ENCODE results near the gene JUP.

JUP gene

DNA sequence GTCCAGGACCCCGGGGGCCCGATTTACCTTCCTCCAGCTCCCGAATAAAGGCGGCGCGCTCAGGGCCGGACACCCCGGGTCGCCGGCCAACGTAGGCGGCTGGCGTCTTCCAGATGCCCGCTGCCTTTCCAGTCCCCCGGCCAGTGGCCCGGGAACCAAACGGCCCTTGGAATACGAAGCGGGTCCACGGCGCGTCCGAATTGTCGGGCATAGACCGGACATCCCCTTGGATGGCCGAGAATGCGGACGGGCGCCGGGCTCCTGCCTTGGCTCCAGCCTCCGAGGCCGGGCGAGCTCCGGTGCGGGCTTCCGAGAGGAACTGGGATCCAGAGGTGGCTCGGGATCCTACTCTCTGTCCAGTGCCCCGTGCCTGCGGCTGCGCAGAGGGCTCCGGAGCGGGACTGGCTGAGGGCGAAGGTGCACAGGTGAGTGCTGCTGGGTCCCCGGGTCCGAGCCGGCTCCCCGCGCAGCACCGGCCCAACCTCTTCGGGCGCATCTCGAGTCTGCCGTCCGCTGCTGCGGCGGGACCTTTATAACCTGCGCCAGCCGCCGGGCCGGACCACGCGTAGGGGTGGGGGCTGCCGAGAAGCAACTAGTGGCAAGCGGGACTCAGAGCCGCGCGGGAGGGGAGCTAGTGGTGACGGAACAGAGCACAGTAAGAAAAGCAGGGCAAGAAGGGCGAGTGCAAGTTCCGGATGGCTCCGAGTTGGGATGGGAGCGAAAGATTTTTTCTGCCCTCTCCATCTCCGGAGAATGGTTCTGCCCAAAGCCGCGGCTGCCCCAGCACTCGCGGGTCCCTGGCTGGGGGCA lies 52.2 kb downstream of the JUP start, which contains the start of gene HAP1:
Gene HAP1 (minus strand): TSS at position 505 of the 810 bp plus-strand sequence. CDS start 9 bp downstream, at position 496.
- H3K4me3 ChIP-seq (ENCODE audit: low read depth, low read length) = no peak within 1 kb of the TSS
- TF ChIP-seq CTCF (IDR thresholded peaks at IDR 0.05; ENCODE audit: low read depth, low read length) (no peak), POLR2A (IDR thresholded peaks at IDR 0.05; ENCODE audit: extremely low read depth, insufficient read length) (no peak), MYC (IDR thresholded peaks at IDR 0.05; ENCODE audit: low read depth, low read length) (no peak)
- TF ChIP-seq, protein P1, sequence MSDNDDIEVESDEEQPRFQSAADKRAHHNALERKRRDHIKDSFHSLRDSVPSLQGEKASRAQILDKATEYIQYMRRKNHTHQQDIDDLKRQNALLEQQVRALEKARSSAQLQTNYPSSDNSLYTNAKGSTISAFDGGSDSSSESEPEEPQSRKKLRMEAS (IDR thresholded peaks at IDR 0.05; ENCODE audit: low read depth, low read length) = no peak
- DNase-seq (ENCODE audit: low read depth) = no peak

DNA sequence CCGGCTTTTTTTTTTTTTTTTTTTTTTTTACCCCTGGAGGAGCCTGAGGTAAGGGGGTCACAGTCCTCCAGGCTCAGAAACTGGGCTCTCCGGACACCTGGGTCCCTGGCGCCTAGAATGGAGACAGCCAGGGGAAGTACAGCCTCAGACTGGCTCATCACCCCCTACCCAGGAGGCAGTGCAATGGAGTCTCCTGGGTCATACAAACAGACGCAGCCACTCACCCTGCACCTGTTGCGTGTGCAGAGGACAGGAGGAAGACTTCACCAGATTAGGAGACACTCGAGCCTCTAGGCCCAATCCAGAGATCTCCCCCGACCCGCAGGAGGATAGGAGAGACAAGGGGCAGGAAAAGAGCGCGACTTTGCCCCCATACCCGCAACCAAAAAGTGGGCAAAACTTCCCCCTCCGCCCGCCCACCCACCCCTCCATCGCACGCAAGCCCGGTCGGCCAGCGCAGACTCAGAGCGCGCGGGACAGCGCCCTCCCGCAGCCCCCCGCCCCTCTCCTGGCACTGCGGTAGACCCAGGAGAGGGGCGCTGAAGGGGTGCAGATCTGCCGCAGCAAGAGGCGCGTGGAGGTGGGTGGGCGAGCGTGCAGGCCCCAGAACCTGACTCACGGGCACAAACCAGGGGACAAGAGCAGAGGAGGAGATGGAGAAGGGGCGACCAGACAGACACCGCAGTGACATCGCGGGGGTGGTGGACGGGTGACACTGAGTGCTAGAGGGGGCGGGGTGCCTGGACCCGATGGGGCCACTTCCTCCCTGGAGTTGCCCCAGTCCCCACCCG lies 53.0 kb downstream of the JUP start:
- H3K4me3 ChIP-seq (ENCODE audit: low read depth, low read length) = no peak overlapping the region
- no peak for DNase-seq (ENCODE audit: low read depth)
- TF ChIP-seq CTCF (IDR thresholded peaks at IDR 0.05; ENCODE audit: low read depth, low read length) (no peak), MYC (IDR thresholded peaks at IDR 0.05; ENCODE audit: low read depth, low read length) (no peak), POLR2A (IDR thresholded peaks at IDR 0.05; ENCODE audit: extremely low read depth, insufficient read length) (no peak)
- TF ChIP-seq, protein P1 (IDR thresholded peaks at IDR 0.05; ENCODE audit: low read depth, low read length) = no peak

- H3K4me3 ChIP-seq (ENCODE audit: low read depth, low read length) = no peak overlapping the region
- TF ChIP-seq POLR2A (IDR thresholded peaks at IDR 0.05; ENCODE audit: extremely low read depth, insufficient read length) (no peak), MYC (IDR thresholded peaks at IDR 0.05; ENCODE audit: low read depth, low read length) (no peak), CTCF (IDR thresholded peaks at IDR 0.05; ENCODE audit: low read depth, low read length) (no peak)
- TF ChIP-seq, protein P1 (IDR thresholded peaks at IDR 0.05; ENCODE audit: low read depth, low read length) = no peak
- no peak for DNase-seq (ENCODE audit: low read depth)
These were observed 54.7 kb downstream of the JUP start for GRCh38 chr17:41731836-41732235.

DNA sequence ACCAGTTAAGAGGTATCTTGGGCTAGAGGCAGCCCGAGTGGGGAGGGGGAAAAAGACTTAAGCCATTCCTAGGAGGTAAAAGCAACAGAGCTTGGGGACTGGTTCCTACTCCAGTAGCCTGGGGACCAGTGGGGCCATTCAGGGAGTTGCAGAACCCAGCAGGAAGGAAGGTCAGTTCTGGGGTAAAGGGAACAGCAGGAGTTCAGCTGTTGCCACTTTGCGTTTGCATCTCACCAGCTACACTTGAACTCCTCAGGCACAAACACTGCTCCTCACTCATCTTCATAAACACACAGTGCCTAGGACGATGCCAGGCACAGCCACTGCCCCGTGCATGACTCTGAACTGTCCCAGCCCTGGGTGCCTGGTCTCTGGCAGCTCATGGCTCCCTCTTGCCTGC lies 56.0 kb downstream of the JUP start:
- TF ChIP-seq POLR2A (IDR thresholded peaks at IDR 0.05; ENCODE audit: extremely low read depth, insufficient read length) = no peak
- no peak for TF ChIP-seq CTCF (IDR thresholded peaks at IDR 0.05; ENCODE audit: low read depth, low read length)
- no peak overlapping the region for H3K4me3 ChIP-seq (ENCODE audit: low read depth, low read length)
- DNase-seq (ENCODE audit: low read depth) = peak; percentile 28

DNA sequence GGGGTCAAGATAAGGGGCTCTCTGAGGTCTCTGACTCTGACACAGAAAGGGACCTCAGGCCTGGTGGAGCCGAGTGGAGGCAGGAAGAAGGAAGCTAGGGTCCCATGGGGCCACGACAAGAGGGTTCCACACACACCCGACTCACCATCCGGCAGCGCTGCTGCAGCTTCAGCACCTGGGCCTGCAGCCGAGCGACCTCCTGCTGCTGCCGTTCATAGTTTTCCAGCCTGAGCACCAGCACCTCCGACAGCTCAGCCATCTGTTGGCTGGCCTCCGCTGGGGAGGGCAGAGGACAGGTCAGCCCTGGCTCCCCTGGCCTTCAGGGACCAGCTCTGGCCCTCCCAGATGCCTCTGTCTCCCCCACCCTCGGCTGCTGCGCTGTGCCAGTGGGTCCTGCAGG lies 58.5 kb downstream of the JUP start:
- peak; percentile 45 for DNase-seq (ENCODE audit: low read depth)

More for the DNA sequence above, 58.5 kb downstream of the JUP start:
- no peak overlapping the region for H3K4me3 ChIP-seq (ENCODE audit: low read depth, low read length)
- TF ChIP-seq MYC (IDR thresholded peaks at IDR 0.05; ENCODE audit: low read depth, low read length) (no peak), POLR2A (IDR thresholded peaks at IDR 0.05; ENCODE audit: extremely low read depth, insufficient read length) (no peak), CTCF (IDR thresholded peaks at IDR 0.05; ENCODE audit: low read depth, low read length) (no peak)
- TF ChIP-seq, protein P1 (IDR thresholded peaks at IDR 0.05; ENCODE audit: low read depth, low read length) = no peak

Data from NB4 (cell line).